ENCODE results near the gene INAFM1.

Gene INAFM1

GRCh38 chr19:47274071-47274890 is at the start of gene INAFM1:
INAFM1 (plus strand) TSS chr19:47274885; CDS start chr19:47274920, 35 bp downstream.
- peak; percentile 90 for DNase-seq

GRCh38 chr19:47225746-47226425 is 48.8 kb upstream of the INAFM1 start:
- peak; percentile 78 for DNase-seq

- DNase-seq: peak; percentile 58
Measured at GRCh38 chr19:47226426-47227351, 48.0 kb upstream of the INAFM1 start.

GRCh38 chr19:47227352-47228167 is 47.1 kb upstream of the INAFM1 start:
- peak; percentile 72 for DNase-seq

GRCh38 chr19:47228168-47228936 is 46.3 kb upstream of the INAFM1 start:
- DNase-seq: no peak

GRCh38 chr19:47228937-47229675 is 45.6 kb upstream of the INAFM1 start:
- DNase-seq: peak; percentile 5

- DNase-seq: no peak
Measured at GRCh38 chr19:47229676-47230053, 45.0 kb upstream of the INAFM1 start.

GRCh38 chr19:47230054-47230920 is 44.4 kb upstream of the INAFM1 start:
- peak; percentile 35 for DNase-seq

GRCh38 chr19:47230921-47231214 is 43.8 kb upstream of the INAFM1 start, which contains the start of gene BBC3:
BBC3 (minus strand) TSS chr19:47231199; CDS start chr19:47228431, 2,768 bp downstream.
- DNase-seq: no peak

GRCh38 chr19:47231215-47232054 is 43.2 kb upstream of the INAFM1 start:
- DNase-seq: peak; percentile 85

GRCh38 chr19:47232422-47233211 is 42.1 kb upstream of the INAFM1 start:
- DNase-seq: peak; percentile 32

- no peak for DNase-seq
Measured at GRCh38 chr19:47236072-47236675, 38.5 kb upstream of the INAFM1 start.

GRCh38 chr19:47239152-47239551 is 35.5 kb upstream of the INAFM1 start:
- DNase-seq: no peak

- DNase-seq: no peak
Measured at GRCh38 chr19:47239610-47240296, 34.9 kb upstream of the INAFM1 start.

- DNase-seq: no peak
Measured at GRCh38 chr19:47240556-47240955, 34.1 kb upstream of the INAFM1 start.

- no peak for DNase-seq
Measured at GRCh38 chr19:47240996-47241918, 33.4 kb upstream of the INAFM1 start.
